Astrocyte (in vitro differentiated cells and primary cell): ENCODE data around the gene PPP2R3C.

Experiments
- EZH2 ChIP-seq: IDR thresholded peaks from 2 replicates; pipeline ENCODE4 v1.6.1; 2012; ENCODE audit warnings: mild to moderate bottlenecking, low read length, inconsistent platforms; ENCODE audit not compliant: insufficient read depth
- TF ChIP-seq, protein P1 (sequence below): IDR thresholded peaks from 2 replicates; pipeline ENCODE4 v1.5.1; 2011; ENCODE audit warnings: low read depth, mild to moderate bottlenecking, inconsistent platforms, low read length, moderate library complexity; ENCODE audit not compliant: insufficient read depth

DNA sequence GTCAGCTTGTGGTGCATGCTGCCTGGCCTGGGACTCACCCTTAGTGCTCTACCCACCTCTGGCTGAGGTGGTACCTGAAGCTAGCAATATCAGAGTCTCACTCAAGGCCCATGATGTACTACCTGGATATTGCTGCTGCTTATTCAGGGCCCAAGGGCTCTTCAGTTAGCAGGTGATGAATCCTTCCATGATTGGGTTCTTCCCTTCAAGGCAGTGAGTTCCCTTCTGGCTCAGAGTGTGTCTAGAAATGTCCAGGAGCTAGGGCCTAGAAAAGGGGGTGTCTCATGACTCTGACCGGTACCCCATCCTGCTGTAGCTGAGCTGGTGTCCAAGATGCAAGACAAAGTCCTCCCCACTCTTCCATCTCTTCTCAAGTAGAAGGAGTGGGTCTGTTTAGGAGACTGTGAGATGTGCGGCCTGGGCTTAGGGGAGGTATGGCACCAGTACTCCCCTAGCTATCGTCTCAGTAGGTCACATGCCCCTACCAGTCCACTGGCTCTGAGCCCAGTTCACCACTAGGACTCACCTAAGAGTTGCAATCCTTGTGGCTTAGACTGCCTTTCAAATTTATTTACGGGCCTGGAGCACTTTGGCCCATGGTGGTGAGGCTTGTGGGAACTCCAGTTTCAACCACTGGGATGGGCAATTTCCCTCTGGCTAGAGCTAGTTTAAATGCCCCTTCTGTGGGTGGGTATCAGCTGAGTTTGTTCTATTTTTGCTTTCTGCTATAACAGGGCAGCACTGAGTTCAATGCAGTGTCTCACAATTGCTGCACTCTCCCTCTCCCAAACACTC is 12.7 kb upstream of the PPP2R3C start:
- TF ChIP-seq, protein P1, sequence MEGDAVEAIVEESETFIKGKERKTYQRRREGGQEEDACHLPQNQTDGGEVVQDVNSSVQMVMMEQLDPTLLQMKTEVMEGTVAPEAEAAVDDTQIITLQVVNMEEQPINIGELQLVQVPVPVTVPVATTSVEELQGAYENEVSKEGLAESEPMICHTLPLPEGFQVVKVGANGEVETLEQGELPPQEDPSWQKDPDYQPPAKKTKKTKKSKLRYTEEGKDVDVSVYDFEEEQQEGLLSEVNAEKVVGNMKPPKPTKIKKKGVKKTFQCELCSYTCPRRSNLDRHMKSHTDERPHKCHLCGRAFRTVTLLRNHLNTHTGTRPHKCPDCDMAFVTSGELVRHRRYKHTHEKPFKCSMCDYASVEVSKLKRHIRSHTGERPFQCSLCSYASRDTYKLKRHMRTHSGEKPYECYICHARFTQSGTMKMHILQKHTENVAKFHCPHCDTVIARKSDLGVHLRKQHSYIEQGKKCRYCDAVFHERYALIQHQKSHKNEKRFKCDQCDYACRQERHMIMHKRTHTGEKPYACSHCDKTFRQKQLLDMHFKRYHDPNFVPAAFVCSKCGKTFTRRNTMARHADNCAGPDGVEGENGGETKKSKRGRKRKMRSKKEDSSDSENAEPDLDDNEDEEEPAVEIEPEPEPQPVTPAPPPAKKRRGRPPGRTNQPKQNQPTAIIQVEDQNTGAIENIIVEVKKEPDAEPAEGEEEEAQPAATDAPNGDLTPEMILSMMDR, result no peak
- no peak for TF ChIP-seq EZH2
